GM12865 (cell line): ENCODE data around the gene DTD1.

Experiments
- DNase-seq: peaks from one replicate; pipeline ENCODE4 v3.0.0; 2010; ENCODE audit warnings: low read depth
- H3K4me3 ChIP-seq: 2 replicates; pipeline ENCODE4 v1.5.1; 2011; ENCODE audit warnings: mild to moderate bottlenecking, low read depth, low read length, control low read depth
- TF ChIP-seq, protein P1 (sequence below): IDR thresholded peaks from 2 replicates; pipeline ENCODE4 v1.5.1; 2011; ENCODE audit warnings: low read length, control low read depth, low read depth, inconsistent platforms; ENCODE audit not compliant: insufficient read depth; ENCODE audit errors: missing control alignments

The DTD1 gene

DNA sequence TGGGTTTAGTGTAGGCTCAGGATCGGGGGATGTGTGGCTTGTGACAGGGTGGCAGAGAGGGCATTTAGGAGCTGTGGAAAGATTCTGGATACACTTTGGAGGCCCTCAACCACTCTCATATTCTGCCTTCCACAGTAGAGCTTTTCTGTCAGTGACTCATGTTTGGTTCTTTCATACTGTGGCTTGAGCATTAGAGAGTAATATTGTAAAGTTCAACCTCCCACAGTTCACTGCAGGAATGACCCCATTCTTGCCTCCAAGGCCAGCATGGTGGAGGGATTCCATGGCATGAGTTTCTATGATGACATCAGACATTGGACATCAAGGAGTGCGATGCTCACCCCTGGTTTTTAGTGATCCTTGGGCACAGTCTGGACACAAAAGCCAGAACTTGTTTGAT, 50.9 kb downstream of the DTD1 start:
- no peak overlapping the region for H3K4me3 ChIP-seq
- no peak for DNase-seq
- TF ChIP-seq, protein P1, sequence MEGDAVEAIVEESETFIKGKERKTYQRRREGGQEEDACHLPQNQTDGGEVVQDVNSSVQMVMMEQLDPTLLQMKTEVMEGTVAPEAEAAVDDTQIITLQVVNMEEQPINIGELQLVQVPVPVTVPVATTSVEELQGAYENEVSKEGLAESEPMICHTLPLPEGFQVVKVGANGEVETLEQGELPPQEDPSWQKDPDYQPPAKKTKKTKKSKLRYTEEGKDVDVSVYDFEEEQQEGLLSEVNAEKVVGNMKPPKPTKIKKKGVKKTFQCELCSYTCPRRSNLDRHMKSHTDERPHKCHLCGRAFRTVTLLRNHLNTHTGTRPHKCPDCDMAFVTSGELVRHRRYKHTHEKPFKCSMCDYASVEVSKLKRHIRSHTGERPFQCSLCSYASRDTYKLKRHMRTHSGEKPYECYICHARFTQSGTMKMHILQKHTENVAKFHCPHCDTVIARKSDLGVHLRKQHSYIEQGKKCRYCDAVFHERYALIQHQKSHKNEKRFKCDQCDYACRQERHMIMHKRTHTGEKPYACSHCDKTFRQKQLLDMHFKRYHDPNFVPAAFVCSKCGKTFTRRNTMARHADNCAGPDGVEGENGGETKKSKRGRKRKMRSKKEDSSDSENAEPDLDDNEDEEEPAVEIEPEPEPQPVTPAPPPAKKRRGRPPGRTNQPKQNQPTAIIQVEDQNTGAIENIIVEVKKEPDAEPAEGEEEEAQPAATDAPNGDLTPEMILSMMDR, result no peak

DNA sequence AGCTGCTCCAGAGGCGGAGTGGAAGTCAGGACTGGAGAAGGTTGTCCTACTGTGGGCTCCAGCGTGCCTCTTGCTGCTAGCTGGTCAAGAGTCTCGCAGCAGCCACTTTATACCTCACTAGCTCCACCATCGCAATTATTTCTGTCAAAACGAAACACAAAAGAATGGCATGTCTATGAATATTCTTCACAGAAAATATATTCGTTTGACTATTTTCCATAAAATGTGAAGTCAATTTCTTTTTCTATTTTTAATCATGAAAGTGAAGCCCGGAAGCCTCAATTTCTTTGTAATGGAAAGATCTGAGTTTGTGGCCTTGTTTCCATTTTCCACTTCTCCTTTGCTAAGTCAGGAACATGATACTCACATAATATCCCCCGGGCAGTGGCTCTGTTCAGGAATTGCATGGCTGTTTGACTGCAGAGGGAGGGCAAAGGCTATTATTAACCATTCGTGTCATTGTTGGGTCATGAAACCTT, 51.7 kb downstream of the DTD1 start:
- H3K4me3 ChIP-seq, result no peak overlapping the region
- DNase-seq, result peak; percentile 8
- TF ChIP-seq, protein P1, result no peak

DNA sequence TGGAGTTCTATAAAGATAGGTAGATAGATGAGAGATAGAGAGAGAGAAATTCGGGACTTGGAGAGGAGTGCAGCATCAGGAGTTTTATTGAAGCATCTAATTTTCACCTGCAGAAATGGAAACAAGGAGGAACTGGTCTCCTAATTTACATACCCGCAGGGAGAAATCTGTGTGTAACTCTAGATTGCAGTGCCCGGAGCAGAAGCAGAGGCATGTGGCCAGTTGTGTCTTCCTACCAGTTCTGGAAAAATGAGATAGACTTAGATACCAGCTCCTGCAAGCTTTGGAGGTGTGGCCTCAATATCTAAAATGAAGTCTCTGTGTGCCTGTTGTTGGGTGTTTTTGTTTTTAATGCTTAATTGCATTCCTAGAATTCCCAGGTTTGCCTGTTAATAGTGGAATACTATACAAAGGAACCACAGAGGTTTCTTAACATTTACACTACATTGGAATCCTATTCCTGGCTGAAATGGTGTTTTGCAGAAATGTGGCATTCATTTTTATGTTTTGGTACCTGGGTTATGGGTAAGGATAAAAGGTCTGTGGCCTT, 57.4 kb downstream of the DTD1 start:
- no peak overlapping the region for H3K4me3 ChIP-seq

DNA sequence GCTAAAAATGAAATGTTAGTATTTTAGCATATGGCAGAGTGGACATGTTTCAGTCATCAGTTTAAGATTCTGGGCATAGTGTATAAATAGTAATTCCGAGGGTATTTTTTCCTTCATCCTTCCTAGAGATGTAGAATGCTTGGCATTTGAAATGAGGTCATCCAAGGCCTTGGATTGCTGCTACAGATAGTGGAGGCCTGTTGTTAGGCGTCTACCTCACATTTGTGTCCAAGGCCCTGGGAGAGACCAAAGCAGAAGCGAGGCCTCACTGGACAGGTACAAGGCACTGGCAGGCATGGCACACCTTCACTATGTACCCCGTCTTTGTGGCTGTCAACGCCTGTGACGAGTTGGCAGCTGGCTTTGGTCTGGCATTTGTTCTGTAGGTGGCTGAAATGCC, 58.0 kb downstream of the DTD1 start:
- DNase-seq, result no peak
- H3K4me3 ChIP-seq, result no peak overlapping the region
- TF ChIP-seq, protein P1, result no peak

More for the DNA sequence above, 57.4 kb downstream of the DTD1 start:
- TF ChIP-seq, protein P1, result no peak
- DNase-seq, result no peak

DNA sequence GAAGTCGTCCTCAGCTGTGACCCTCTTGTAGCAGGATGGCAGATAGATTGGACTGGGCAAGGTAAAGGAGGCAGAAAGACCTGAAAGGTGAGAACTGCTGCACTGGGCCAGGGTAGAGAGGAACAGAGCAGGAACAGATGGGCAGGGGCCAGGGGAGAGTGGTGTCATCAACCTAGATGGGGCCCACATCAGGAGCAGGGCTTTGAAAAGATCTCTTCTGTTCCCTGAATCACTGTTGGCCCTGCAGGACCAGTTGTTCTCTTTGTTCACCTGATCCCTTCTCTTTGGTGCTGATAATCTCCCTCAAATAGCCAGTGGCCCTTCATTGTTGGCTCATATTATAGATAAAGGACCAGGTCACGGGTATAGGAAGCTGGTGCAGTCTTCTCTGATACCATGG, 59.9 kb downstream of the DTD1 start:
- H3K4me3 ChIP-seq, result no peak overlapping the region
- DNase-seq, result no peak
- TF ChIP-seq, protein P1, result no peak

DNA sequence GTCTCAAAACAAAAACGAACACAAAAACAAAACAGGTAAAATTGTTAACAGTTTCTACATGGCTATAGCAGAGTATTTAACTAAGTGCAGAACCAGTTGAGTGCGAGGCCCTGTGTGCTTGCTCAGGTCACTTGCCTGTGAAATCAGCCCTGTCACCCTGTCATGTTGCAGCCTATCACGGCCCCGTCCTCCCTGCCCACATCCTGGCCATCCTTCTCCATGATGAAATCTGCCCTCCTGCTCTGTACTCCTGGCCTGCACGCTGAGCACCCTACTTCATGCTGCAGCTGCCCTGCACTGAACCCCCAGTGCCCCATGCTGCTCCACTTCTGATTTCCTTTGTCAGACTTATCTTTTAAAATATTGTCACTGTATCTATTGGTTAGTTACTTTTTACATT, 62.4 kb downstream of the DTD1 start:
- TF ChIP-seq, protein P1, result no peak
- DNase-seq, result no peak

More for the DNA sequence above, 62.4 kb downstream of the DTD1 start:
- H3K4me3 ChIP-seq, result no peak overlapping the region
